Measurements from ENCODE around the gene NMRK1.

NMRK1 gene

DNA sequence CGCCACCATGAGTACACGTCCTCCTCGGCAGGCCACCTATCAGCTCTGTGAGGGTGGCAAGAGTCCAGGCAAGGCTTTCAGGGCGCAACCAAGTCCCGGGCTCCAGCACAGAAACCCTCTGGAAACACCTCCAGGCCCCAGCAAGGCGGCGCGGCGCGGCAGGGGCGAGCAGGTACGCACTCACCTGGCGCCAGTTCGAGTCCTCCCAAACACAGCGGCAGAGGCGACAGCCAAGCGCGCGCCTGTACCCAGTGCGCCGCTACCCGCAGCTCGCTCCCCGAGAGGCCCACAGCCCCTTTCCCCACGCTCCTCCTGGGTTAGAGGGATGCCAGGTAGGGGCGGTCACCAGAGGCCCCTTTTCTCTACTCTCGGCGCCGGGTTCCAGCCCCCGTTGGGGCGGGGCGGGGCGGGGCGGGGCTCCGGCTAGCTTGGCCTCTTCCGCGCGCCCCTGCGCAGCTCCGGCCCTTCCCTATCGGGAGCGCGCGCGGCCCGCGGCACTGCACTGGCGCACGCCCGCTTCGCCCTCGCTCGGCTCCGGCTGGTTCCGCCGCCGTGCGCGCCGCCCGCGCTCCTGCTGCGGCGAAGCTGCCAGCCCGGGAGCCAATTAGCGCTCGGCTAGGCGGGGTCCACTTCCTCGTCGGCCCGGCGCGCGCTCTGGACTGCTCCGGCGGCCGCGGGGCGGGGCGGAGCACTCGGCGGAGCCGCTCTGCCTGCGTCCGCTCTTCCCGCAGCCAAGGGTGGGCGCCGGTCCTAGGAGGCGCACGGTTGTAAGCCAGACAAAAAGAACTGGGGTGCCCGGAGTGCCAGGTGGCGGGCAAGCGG, at the start of gene NMRK1, which contains the start of gene OSTF1:
Gene NMRK1, minus strand, starts transcription at position 332 of the 822 bp plus-strand sequence. CDS start 5,040 bp downstream, outside the sequence.
Gene OSTF1, plus strand, starts transcription at position 691 of the 822 bp plus-strand sequence. CDS start 179 bp downstream, outside the sequence.
- intact Hi-C loops (cut with DNase I): loop anchor here (5.0 to 10.0 kb wide), 2 partner anchors 47 to 61 kb away; partner anchors contain the start of gene CARNMT1
- peak; percentile 80 to 99 (median 96) for DNase-seq

GRCh38 chr9:75134495-75134894, 46.5 kb upstream of the NMRK1 start:
- intact Hi-C loops (cut with DNase I): loop anchor here (10.0 kb wide), 1 partner anchor 50 kb away; the partner anchor contains the start of genes NMRK1 and OSTF1
- no peak for DNase-seq

DNA sequence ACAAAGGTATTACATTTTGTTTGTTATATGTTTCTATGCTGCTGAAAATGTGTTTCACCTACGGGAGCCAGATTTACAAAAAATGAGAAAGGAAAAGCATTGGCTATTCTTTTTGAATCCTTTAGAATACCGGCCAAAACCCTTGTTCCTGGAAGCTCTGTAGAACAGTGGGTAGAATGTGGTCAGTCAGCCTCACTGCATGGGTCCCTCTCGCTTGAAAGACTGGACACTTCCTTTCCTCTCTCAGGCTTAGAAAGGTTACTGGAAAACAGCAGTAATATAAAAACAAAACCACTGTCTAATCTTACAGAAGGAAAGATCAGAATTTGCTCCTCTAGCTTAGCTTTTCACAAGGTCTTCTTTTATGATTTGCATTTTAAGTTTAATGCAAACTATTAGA, 45.4 kb upstream of the NMRK1 start:
- DNase-seq: no peak
- intact Hi-C loops (cut with DNase I): loop anchor here (10.0 kb wide), 1 partner anchor 49 kb away; the partner anchor contains the start of genes NMRK1 and OSTF1

DNA sequence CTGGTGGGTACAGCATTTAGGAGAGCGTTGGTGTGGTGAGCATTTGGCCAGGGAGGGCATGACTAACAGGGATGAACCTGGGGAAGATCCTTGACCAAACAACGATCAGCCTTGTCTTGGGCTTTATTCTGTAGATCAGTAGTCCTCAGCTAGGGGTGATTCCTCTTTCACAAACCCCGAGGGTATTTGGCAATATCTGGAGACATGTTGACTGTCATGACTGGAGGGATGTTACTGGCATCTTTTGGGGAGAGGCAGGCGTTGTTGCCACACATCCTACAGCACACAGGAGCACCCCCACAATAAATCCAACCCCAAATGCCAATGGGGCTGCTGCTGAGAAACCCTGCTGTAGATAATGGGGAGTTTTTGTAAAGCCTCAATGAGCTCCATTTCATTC, 44.3 kb upstream of the NMRK1 start:
- intact Hi-C loops (cut with DNase I): loop anchor here (10.0 kb wide), 1 partner anchor 47 kb away; the partner anchor contains the start of genes NMRK1 and OSTF1
- DNase-seq: no peak

DNA sequence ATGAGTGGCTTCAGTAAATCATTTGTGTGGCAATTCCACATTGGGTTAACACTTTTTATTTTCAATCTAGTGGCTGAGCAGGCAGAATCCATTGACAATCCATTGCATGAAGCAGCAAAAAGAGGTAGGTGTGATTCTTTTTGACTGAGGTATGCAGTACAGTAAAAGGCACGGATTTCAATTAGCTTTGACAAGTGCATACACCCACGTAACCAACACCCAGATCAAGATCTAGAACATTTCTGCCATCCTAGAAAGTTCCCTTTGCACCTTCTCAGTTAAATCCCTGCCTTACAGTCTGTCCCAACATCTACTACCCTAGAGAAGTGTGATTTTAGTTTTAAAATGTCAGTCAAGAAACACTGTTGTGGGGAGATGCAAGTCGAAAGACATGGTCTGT, 43.7 kb upstream of the NMRK1 start:
- peak in 8 of 42 donors; percentile 30 to 65 (median 44) for DNase-seq

DNA sequence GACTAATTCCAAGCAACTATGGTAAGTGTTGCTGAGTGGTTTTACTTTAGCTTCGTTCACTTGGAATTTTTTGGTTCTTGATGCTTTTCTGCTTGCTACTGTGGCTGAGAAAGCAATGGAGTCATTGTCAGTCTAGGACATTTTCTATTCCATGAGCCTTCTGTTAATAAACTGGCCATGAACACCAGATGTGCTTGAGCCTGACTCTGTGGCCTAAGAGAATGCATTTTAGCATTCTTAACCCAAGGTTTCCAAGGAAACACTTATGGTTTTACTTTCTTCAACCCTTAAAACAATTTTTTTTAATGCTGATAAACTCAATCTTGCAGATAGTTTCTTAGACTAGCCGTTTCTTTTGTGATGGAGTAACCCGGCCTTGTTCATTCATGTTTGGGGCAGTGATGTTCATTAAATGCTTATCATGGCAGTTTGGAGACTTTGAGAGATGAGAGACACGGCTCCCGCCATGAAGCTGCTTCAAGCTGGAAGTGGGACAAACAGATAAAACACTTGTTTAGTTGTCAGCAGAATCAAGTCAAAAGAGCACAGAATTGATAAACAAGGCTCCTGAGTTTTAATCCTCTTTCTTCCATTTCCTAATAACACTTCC, 42.8 kb upstream of the NMRK1 start:
- no peak for DNase-seq
- intact Hi-C loops (cut with DNase I): loop anchor here (10.0 kb wide), 1 partner anchor 46 kb away; the partner anchor contains the start of genes NMRK1 and OSTF1

More for the DNA sequence above, 43.7 kb upstream of the NMRK1 start:
- intact Hi-C loops (cut with DNase I): loop anchor here (10.0 kb wide), 1 partner anchor 47 kb away; the partner anchor contains the start of genes NMRK1 and OSTF1

- no peak for DNase-seq
- intact Hi-C loops (cut with DNase I): loop anchor here (10.0 kb wide), 1 partner anchor 45 kb away; the partner anchor contains the start of genes NMRK1 and OSTF1
Measured at GRCh38 chr9:75130172-75130571, 42.2 kb upstream of the NMRK1 start.

DNA sequence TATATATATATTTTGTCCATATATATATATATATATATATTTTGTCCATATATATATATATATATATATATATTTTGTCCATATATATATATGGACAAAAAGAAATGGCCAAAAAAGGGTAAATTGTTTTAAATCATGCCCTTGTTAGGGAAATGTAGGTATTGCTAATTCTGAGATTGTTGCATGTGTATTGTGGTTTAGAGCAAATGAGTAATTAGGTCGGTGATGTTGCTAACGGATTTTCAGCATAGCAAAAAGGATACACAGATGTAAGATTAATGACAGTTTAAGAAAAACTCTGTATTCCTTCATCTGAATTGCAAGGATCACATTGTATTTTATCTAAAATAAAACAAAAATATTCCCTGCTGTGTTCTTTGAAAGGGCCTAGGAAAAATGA, 40.6 kb upstream of the NMRK1 start:
- DNase-seq: no peak
- intact Hi-C loops (cut with DNase I): no loop called here

- peak in 2 of 42 donors; percentile 47 to 69 for DNase-seq
- intact Hi-C loops (cut with DNase I): no loop called here
Measured at GRCh38 chr9:75123696-75124095, 35.7 kb upstream of the NMRK1 start.

DNA sequence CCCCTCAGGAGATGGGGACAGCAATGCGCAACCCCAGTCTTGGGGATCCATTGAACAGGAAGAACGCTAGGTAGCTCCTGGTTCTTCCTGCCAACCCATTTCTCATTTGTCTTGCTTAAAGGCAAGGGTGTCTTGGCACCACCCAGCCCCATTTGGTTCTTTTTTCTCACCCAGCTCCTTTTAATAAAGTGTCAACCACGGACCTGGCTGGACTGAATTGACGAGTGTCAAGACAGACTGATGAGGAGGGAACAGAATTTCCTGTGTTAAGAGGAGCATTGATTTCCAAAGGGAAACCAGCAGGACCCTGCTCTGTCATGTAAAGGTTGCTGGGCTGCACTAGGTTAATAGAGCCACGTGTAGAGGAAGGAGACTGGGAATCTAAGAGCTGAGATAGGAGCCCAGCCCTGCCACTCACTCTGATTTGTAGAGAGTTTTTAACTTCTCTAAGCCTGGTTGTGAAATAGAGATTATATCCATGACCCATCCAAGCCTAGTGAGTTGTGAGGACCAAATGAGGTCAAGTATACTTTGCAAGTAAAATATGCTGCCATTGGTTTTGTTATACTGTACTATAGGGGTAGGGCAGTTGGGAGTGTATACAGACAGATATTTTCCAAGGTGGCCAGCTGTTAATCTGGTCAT, 34.1 kb upstream of the NMRK1 start:
- no peak for DNase-seq
- intact Hi-C loops (cut with DNase I): no loop called here

GRCh38 chr9:75120686-75121085, 32.7 kb upstream of the NMRK1 start:
- no peak for DNase-seq
- intact Hi-C loops (cut with DNase I): no loop called here

DNA sequence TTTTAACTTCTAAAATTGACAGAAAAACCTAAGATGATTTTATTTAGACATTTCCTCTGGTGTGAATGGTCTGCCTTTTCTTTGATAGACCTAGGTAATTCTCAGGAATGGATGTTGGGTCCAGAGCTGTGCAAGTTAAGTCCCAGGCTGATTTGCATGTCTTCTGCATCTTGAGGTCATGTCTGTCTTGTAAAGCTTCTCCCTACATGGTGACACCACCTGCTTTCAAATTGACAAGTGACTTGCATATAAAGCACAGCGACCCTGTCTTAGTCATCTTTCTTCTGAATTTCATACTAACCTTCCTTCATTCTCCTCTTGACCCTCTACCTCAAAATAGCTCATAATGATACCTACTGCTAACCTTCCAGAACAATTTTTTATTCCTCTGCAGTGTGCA, 29.6 kb upstream of the NMRK1 start:
- no peak for DNase-seq
- intact Hi-C loops (cut with DNase I): no loop called here

- intact Hi-C loops (cut with DNase I): no loop called here
- DNase-seq: no peak
Measured at GRCh38 chr9:75116306-75116705, 28.4 kb upstream of the NMRK1 start.

DNA sequence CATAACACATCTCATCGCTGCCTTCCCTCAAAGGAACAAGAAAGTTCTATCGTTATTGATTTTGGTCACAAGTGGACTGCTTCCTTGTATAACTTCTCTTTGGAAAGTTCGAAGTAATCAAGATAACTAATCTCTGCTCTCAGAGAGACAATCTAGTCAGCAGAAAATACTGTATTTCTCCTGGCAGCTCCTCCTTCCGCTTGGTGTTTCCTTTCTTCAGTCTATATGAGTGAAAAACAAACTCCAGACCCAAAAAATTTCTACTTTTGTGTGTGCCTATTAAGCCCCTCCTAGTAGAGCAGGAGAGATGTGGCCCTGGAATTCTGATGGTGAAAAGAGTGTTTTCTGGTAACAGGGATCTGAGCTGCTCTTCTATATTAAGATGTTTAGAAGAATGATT, 24.8 kb upstream of the NMRK1 start:
- intact Hi-C loops (cut with DNase I): no loop called here
- DNase-seq: no peak

DNA sequence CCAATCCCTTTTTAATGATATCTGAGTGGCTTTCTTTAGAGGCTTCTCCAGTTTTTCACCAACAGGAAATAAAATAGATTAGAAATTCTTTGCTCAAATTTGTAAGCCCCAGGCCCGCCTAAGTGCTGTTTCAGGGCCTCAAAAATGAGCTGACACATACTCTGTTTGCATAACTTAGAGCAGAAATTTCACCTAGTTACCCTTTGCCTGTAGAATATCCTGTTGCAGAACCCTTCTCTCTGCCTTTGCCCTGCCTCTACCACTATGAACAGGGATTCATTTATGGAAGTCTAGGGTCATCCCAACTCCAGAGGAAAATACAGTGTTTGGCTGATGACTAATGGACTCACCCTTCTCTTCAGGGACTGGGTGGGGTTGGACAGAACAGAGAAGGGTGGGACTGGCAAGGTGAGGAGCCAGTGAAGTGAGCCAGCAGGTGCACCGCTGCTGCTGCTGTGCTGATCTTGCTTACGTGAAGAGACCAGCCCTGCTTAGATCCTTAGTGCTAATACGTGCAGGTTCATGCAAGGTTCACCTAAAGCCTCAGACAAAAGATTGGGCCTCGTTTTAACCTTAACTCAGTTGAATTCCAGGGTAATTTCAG, 23.2 kb upstream of the NMRK1 start:
- intact Hi-C loops (cut with DNase I): no loop called here
- DNase-seq: peak in 1 of 42 donors; percentile 21

GRCh38 chr9:75109210-75109839, 21.4 kb upstream of the NMRK1 start:
- no peak for DNase-seq
- intact Hi-C loops (cut with DNase I): no loop called here

DNA sequence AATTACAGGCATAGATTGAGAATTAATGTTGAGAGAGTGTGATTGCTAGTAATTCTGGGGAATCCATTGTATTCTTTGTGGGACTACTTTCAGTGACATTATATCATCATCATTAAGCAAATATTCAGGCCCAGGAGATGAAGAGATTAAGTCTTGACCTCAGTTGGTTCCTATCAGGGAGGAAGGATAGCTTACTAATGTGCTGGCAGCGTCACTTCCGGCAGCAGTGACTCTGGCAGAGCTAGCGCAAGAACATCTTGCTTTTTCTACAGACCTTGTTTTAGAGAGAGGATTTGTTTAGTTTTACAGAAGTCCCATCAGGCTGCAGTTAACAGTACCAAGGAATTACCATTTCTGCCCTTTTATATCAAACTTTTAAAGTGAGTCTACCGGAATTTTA, 20.6 kb upstream of the NMRK1 start:
- intact Hi-C loops (cut with DNase I): no loop called here
- DNase-seq: peak in 2 of 42 donors; percentile 34 to 44

GRCh38 chr9:75106857-75107256, 18.9 kb upstream of the NMRK1 start:
- DNase-seq: peak in 1 of 42 donors; percentile 41
- intact Hi-C loops (cut with DNase I): no loop called here

Measured in head of caudate nucleus (tissue), 42 donors.